ENCODE data around the gene B3GAT2. TPM values are rescaled to one million over a fixed set of nuclear protein-coding genes. Genes with fewer than 3 reads are reported as not detected.

B3GAT2 gene
- total and polyA plus RNA-seq, 2 donors (not counting 1 experiment from before 2014, with no cell fraction given): not detected

- Histone ChIP-seq H4K20me1 (ENCODE audit: control insufficient read depth, insufficient read depth, low read length, poor library complexity, severe bottlenecking) (no peaks in the 10 kb centered on the region), H3K36me3 (replicated peaks in 1 of 2; ENCODE audit: control extremely low read depth in 1 of 2, control insufficient read depth in 1 of 2, extremely low read depth in 1 of 2, insufficient read depth in 2 of 2, low read length in 1 of 2) (no peaks in the 10 kb centered on the region), H3K9ac (ENCODE audit: low read length) (peak overlapping the region; percentile 67), H3K27me3 (replicated peaks in 1 of 4; ENCODE audit: control extremely low read depth in 1 of 4, control insufficient read depth in 3 of 4, insufficient read depth in 4 of 4, low read length in 3 of 4) (peaks cover 0 to 41% (median 19%) of the 10 kb centered on the region in 4 experiments), H3K4me3 (ENCODE audit: control extremely low read depth in 1 of 5, extremely low read depth in 1 of 5, insufficient read depth in 1 of 5, low read depth in 2 of 5, low read length in 4 of 5) (peak overlapping the region in 4 of 5 experiments; percentile 36 to 66 (median 50)), H2AFZ (ENCODE audit: insufficient read depth, low read depth, low read length, poor library complexity, severe bottlenecking) (peak overlapping the region; percentile 74), H3K27ac (ENCODE audit: low read length in 2 of 2) (no peak overlapping the region), H3K4me1 (ENCODE audit: control insufficient read depth in 2 of 2, insufficient read depth in 2 of 2, low read length in 2 of 2) (peaks cover 22 to 24% of the 10 kb centered on the region in 2 donors), H3K9me3 (ENCODE audit: control extremely low read depth in 1 of 3, control insufficient read depth in 2 of 3, insufficient read depth in 1 of 3, low read length in 2 of 3) (peaks cover 0 to 12% (median 0%) of the 10 kb centered on the region in 3 donors), H3K79me2 (ENCODE audit: control insufficient read depth, insufficient read depth, low read length) (no peaks in the 10 kb centered on the region), H3K4me2 (replicated peaks; ENCODE audit: low read depth, low read length, poor library complexity, severe bottlenecking) (peak overlapping the region; percentile 94)
- Mint-ChIP-seq H3K27me3 (peaks cover 58% of the 10 kb centered on the region), H3K27ac (no peak overlapping the region), H3K4me3 (peak overlapping the region; percentile 82), H3K4me1 (peaks cover 26% of the 10 kb centered on the region), H3K9me3 (ENCODE audit: insufficient read depth) (no peaks in the 10 kb centered on the region)
- 2% methylated on average over 64 of the region's 65 CpGs for WGBS (ENCODE audit: insufficient coverage)
- TF ChIP-seq CTCF (IDR thresholded peaks at IDR 0.05): peak; percentile 85
- no peak for TF ChIP-seq EZH2 (IDR thresholded peaks at IDR 0.05; ENCODE audit: borderline replicate concordance, insufficient read depth, low read depth, low read length, poor library complexity, severe bottlenecking)
- ATAC-seq (ENCODE audit: low read depth) (peak; percentile 95), DNase-seq (peak; percentile 85)
- ChIA-PET POLR2A (no interaction called here), CTCF (interaction anchor here (0.6 to 3.7 kb wide), 20 partner anchors 10 to 741 kb away, joined by 3 to 34 read pairs (median 4); no protein-coding TSS in a partner anchor)
- intact Hi-C loops (cut with micrococcal nuclease): loop anchor here (5.0 to 10.0 kb wide), 2 partner anchors 389 to 643 kb away; no protein-coding TSS in a partner anchor
These were observed 1.2 kb downstream of the B3GAT2 start for GRCh38 chr6:70955441-70956190.

DNA sequence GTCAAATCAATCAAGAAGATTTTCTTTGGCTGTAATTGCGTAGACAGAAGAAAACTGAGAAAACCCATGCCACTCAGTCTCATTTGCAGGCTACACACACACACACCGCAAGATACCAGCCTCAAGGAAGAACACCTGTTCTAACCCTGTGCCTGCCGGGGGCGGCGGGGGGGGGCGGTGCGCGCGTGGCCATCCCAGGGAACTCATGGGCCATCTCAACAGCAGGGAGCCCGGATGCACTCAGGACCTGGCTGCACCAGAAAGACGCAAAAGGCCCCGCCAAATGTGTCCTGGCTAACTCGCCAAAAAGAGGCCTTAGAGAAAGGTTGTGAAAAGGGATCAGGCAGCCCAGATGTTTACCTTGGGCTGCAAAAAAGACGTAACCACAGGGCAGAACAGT is 2.1 kb downstream of the B3GAT2 start:
- ATAC-seq (ENCODE audit: low read depth): no peak
- H2AFZ ChIP-seq (ENCODE audit: insufficient read depth, low read depth, low read length, poor library complexity, severe bottlenecking): no peak overlapping the region
- Mint-ChIP-seq H3K27ac (no peak overlapping the region), H3K4me3 (peak overlapping the region; percentile 82), H3K9me3 (ENCODE audit: insufficient read depth) (no peaks in the 10 kb centered on the region), H3K27me3 (peaks cover 53% of the 10 kb centered on the region), H3K4me1 (peaks cover 26% of the 10 kb centered on the region)
- peaks cover 22 to 24% of the 10 kb centered on the region in 2 donors for H3K4me1 ChIP-seq (ENCODE audit: control insufficient read depth in 2 of 2, insufficient read depth in 2 of 2, low read length in 2 of 2)
- no peak overlapping the region for H3K27ac ChIP-seq (ENCODE audit: low read length in 2 of 2)
- no peaks in the 10 kb centered on the region for H3K36me3 ChIP-seq (replicated peaks in 1 of 2; ENCODE audit: control extremely low read depth in 1 of 2, control insufficient read depth in 1 of 2, extremely low read depth in 1 of 2, insufficient read depth in 2 of 2, low read length in 1 of 2)
- no peaks in the 10 kb centered on the region for H4K20me1 ChIP-seq (ENCODE audit: control insufficient read depth, insufficient read depth, low read length, poor library complexity, severe bottlenecking)
- WGBS (ENCODE audit: insufficient coverage): 43% methylated on average over 9 of the region's 14 CpGs
- TF ChIP-seq EZH2 (IDR thresholded peaks at IDR 0.05; ENCODE audit: borderline replicate concordance, insufficient read depth, low read depth, low read length, poor library complexity, severe bottlenecking): no peak
- TF ChIP-seq CTCF (IDR thresholded peaks at IDR 0.05): no peak
- H3K9ac ChIP-seq (ENCODE audit: low read length): no peak overlapping the region
- no peak overlapping the region for H3K4me3 ChIP-seq (ENCODE audit: control extremely low read depth in 1 of 5, extremely low read depth in 1 of 5, insufficient read depth in 1 of 5, low read depth in 2 of 5, low read length in 4 of 5)
- no peaks in the 10 kb centered on the region for H3K79me2 ChIP-seq (ENCODE audit: control insufficient read depth, insufficient read depth, low read length)
- peaks cover 0 to 12% (median 0%) of the 10 kb centered on the region in 3 donors for H3K9me3 ChIP-seq (ENCODE audit: control extremely low read depth in 1 of 3, control insufficient read depth in 2 of 3, insufficient read depth in 1 of 3, low read length in 2 of 3)
- no peak for DNase-seq
- CTCF ChIA-PET: interaction anchor here (1.2 to 2.2 kb wide), 4 partner anchors 58 to 740 kb away, joined by 3 to 34 read pairs (median 6); no protein-coding TSS in a partner anchor
- peaks cover 0 to 41% (median 19%) of the 10 kb centered on the region in 4 experiments for H3K27me3 ChIP-seq (replicated peaks in 1 of 4; ENCODE audit: control extremely low read depth in 1 of 4, control insufficient read depth in 3 of 4, insufficient read depth in 4 of 4, low read length in 3 of 4)
- intact Hi-C loops (cut with micrococcal nuclease): loop anchor here (5.0 to 10.0 kb wide), 2 partner anchors 390 to 642 kb away; no protein-coding TSS in a partner anchor
- POLR2A ChIA-PET: no interaction called here
- peak overlapping the region; percentile 94 for H3K4me2 ChIP-seq (replicated peaks; ENCODE audit: low read depth, low read length, poor library complexity, severe bottlenecking)

Measured in B cell (primary cell).